ENCODE measurements around the gene PLXDC2. TPM values are rescaled to one million over a fixed set of nuclear protein-coding genes. Genes with fewer than 3 reads are reported as not detected.

The PLXDC2 gene
- total RNA-seq, 1 experiment from 2014 or later: 38.7 TPM

DNA sequence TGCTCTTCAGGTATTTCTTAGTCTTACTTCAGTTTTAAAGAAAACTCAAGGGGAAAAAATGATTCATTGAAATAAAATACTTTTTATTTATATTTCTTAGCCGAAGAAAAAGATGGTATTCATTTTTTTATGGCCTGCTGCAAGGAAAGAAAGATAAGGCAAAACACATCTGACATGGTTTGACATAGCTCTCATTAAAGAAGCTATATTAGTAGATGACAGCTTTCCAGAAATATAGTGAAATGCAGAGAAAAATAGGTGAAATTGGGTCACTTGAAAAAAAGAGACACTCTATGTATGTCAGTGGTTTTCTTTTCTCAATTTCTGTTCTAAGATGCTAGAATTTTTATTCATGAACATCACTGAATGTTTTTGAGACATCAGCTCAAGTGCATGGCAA, 438.3 kb downstream of the PLXDC2 start:
- Mint-ChIP-seq H3K4me3 (no peak overlapping the region), H3K9me3 (no peaks in the 10 kb centered on the region), H3K36me3 (ENCODE audit: insufficient read depth in 1 of 3, low read depth in 3 of 3) (peaks cover 4 to 14% (median 11%) of the 10 kb centered on the region in 3 experiments), H3K4me1 (peaks cover 18 to 30% of the 10 kb centered on the region in 2 experiments), H3K27me3 (ENCODE audit: low read depth) (no peaks in the 10 kb centered on the region), H3K27ac (peak overlapping the region in 1 of 3 experiments; percentile 59; a peak in 2 of 7 replicates)
- Histone ChIP-seq H3T11ph (ENCODE audit: low read length) (no peak overlapping the region), H4K20me1 (ENCODE audit: control insufficient read depth, insufficient read depth, insufficient read length) (no peaks in the 10 kb centered on the region), H3K56ac (ENCODE audit: insufficient read length, low read depth, low read length) (no peak overlapping the region), H2AFZ (ENCODE audit: low read length) (no peak overlapping the region), H3K9ac (ENCODE audit: extremely low read depth, insufficient read length, low read length) (no peak overlapping the region), H2BK12ac (ENCODE audit: insufficient read length, low read depth, low read length) (no peak overlapping the region), H2AK5ac (ENCODE audit: insufficient read length, low read length) (no peak overlapping the region), H3K14ac (ENCODE audit: insufficient read depth, low read length) (no peak overlapping the region), H3K79me2 (ENCODE audit: insufficient read depth, low read length) (no peaks in the 10 kb centered on the region), H2BK15ac (ENCODE audit: low read depth, low read length) (no peak overlapping the region), H3K4me2 (ENCODE audit: insufficient read depth, insufficient read length, low read length) (no peak overlapping the region), H4K5ac (ENCODE audit: insufficient read length, low read depth, low read length) (no peak overlapping the region), H3K4me1 (ENCODE audit: insufficient read depth, low read length) (peaks cover 10% of the 10 kb centered on the region), H3K27me3 (ENCODE audit: insufficient read depth, low read length) (no peaks in the 10 kb centered on the region), H3K79me1 (ENCODE audit: insufficient read depth, low read depth, low read length, poor library complexity, severe bottlenecking) (no peaks in the 10 kb centered on the region), H2BK20ac (ENCODE audit: low read depth, low read length, poor library complexity, severe bottlenecking) (no peak overlapping the region), H4K8ac (replicated peaks; ENCODE audit: insufficient read length, low read depth, low read length) (no peak overlapping the region), H3K4ac (ENCODE audit: low read depth, low read length) (no peak overlapping the region), H4K91ac (ENCODE audit: insufficient read length, low read depth, low read length) (no peak overlapping the region), H2BK120ac (ENCODE audit: low read depth, low read length, poor library complexity, severe bottlenecking) (no peak overlapping the region), H2BK5ac (ENCODE audit: insufficient read length, low read length) (no peak overlapping the region), H3K27ac (ENCODE audit: insufficient read length, low read depth, low read length) (no peak overlapping the region), H3K23me2 (ENCODE audit: insufficient read length, low read depth, low read length, poor library complexity, severe bottlenecking) (no peaks in the 10 kb centered on the region), H3K23ac (ENCODE audit: insufficient read length, low read depth, low read length) (no peak overlapping the region), H3K18ac (ENCODE audit: insufficient read length, low read depth, low read length) (no peak overlapping the region), H3K9me3 (ENCODE audit: control insufficient read depth, low read depth, low read length) (no peaks in the 10 kb centered on the region)
- no CpG with 5 or more reads among the region's 1 CpG for WGBS (ENCODE audit: extremely low coverage, insufficient read length, low lambda C conversion rate)
- no peak for DNase-seq
- no peak for TF ChIP-seq CTCF (conservative IDR thresholded peaks at IDR 0.05)

Data from H9 (cell line).